Measurements from ENCODE around the gene CDK4.

DNA sequence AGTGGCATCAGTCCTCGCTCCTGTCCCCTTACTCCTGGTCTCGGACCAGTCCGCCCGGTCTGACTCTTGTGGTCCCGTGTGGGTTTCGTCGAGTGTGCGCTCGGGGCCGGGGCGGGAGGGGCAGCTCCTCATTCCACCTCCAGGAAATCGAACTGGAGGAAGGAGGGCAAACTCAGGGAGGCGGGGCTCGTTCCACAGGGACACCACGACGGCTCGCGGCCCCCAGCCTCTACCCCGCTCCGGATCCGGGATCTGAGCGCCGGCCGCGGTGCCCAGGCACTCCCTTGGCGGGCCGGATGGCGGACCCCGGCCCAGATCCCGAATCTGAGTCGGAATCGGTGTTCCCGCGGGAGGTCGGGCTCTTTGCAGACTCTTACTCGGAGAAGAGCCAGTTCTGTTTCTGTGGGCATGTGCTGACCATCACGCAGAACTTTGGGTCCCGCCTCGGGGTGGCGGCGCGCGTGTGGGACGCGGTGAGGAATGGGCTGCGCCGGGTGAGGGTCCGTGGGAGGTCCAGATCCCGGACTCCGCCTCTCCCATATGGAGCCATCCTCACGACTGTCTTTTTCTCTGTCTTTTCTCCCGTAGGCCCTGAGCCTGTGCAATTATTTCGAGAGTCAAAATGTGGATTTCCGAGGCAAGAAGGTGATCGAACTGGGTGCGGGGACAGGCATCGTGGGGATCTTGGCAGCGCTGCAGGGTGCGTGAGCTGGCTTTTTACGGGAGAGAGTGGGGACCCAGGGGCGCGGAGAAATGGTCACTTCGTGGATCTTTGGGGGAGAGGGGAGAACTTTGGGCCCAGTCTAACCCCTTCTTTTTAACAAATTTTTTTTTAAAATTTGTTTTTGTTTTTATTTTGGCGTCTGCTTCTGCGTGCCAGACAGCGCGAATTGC, 20.6 kb upstream of the CDK4 start, which contains the start of gene EEF1AKMT3:
- TF ChIP-seq TEAD4 (IDR thresholded peaks at IDR 0.05) (no peak), EP300 (IDR thresholded peaks at IDR 0.05; ENCODE audit: borderline replicate concordance) (no peak), YY1 (IDR thresholded peaks at IDR 0.05; ENCODE audit: low read depth) (no peak), RAD21 (IDR thresholded peaks at IDR 0.05; ENCODE audit: low read depth) (no peak), FOXM1 (IDR thresholded peaks at IDR 0.05; ENCODE audit: borderline replicate concordance, low read depth) (no peak), NFIC (IDR thresholded peaks at IDR 0.05) (no peak), CEBPB (IDR thresholded peaks at IDR 0.05) (no peak), CREB1 (IDR thresholded peaks at IDR 0.05; ENCODE audit: low read depth) (no peak)
- TF ChIP-seq, protein P1, sequence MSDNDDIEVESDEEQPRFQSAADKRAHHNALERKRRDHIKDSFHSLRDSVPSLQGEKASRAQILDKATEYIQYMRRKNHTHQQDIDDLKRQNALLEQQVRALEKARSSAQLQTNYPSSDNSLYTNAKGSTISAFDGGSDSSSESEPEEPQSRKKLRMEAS (IDR thresholded peaks at IDR 0.05), result no peak
